ENCODE measurements around the gene KIF11.
A peak's percentile ranks its signal among the peaks of the same experiment; 100 is the strongest.

Gene KIF11

GRCh38 chr10:92664322-92664721 is 71.4 kb downstream of the KIF11 start:
- intact Hi-C loops (cut with DNase I) = no loop called here
- DNase-seq = no peak

GRCh38 chr10:92667078-92667477 is 74.1 kb downstream of the KIF11 start:
- no peak for DNase-seq
- intact Hi-C loops (cut with DNase I) = no loop called here

GRCh38 chr10:92677708-92678107 is 84.8 kb downstream of the KIF11 start:
- no peak for DNase-seq
- intact Hi-C loops (cut with DNase I) = no loop called here

- no peak for DNase-seq
Measured at GRCh38 chr10:92678206-92678605, 85.3 kb downstream of the KIF11 start.

GRCh38 chr10:92681306-92681834 is 88.4 kb downstream of the KIF11 start:
- intact Hi-C loops (cut with DNase I) = no loop called here
- DNase-seq = no peak

More at GRCh38 chr10:92678206-92678605, 85.3 kb downstream of the KIF11 start:
- intact Hi-C loops (cut with DNase I) = no loop called here

GRCh38 chr10:92688573-92688926 is 95.6 kb downstream of the KIF11 start:
- intact Hi-C loops (cut with DNase I) = no loop called here
- DNase-seq = no peak

GRCh38 chr10:92688927-92689662 is 96.2 kb downstream of the KIF11 start:
- intact Hi-C loops (cut with DNase I) = no loop called here
- no peak for DNase-seq

GRCh38 chr10:92689663-92690210 is 96.8 kb downstream of the KIF11 start, which contains the start of gene HHEX:
Gene HHEX, plus strand, starts transcription at chr10:92689955. Its CDS starts 32 bp downstream, at chr10:92689987.
- intact Hi-C loops (cut with DNase I) = no loop called here
- peak in 2 of 10 donors; percentile 80 to 82 for DNase-seq

- DNase-seq = peak in 1 of 10 donors; percentile 80
- intact Hi-C loops (cut with DNase I) = no loop called here
Measured at GRCh38 chr10:92690211-92690914, 97.4 kb downstream of the KIF11 start.

GRCh38 chr10:92690915-92691590 is 98.1 kb downstream of the KIF11 start:
- intact Hi-C loops (cut with DNase I) = no loop called here
- peak in 1 of 10 donors; percentile 71 for DNase-seq

GRCh38 chr10:92691591-92692079 is 98.7 kb downstream of the KIF11 start:
- intact Hi-C loops (cut with DNase I) = no loop called here
- DNase-seq = peak in 2 of 10 donors; percentile 32 to 86

- peak in 1 of 10 donors; percentile 67 for DNase-seq
- intact Hi-C loops (cut with DNase I) = no loop called here
Measured at GRCh38 chr10:92692080-92692671, 99.2 kb downstream of the KIF11 start.

GRCh38 chr10:92692697-92693533 is 100.0 kb downstream of the KIF11 start:
- intact Hi-C loops (cut with DNase I) = no loop called here
- no peak for DNase-seq

- intact Hi-C loops (cut with DNase I) = no loop called here
- no peak for DNase-seq
Measured at GRCh38 chr10:92693534-92693893, 100.6 kb downstream of the KIF11 start.

GRCh38 chr10:92695679-92696605 is 103.0 kb downstream of the KIF11 start:
- DNase-seq = peak in 1 of 10 donors; percentile 79
- intact Hi-C loops (cut with DNase I) = no loop called here

GRCh38 chr10:92696606-92697383 is 103.9 kb downstream of the KIF11 start:
- intact Hi-C loops (cut with DNase I) = no loop called here
- DNase-seq = no peak

GRCh38 chr10:92697663-92698511 is 105.0 kb downstream of the KIF11 start:
- DNase-seq = no peak
- intact Hi-C loops (cut with DNase I) = no loop called here

Measured in posterior cingulate gyrus (tissue), 11 donors.